NCI-H526 (cell line): Measurements from ENCODE around the gene APBA1.

Experiments used
- DNase-seq, 2 experiments: peaks; one replicate each; lab custom pipeline; 2025; lab: John Stamatoyannopoulos, UW

Gene APBA1

DNA sequence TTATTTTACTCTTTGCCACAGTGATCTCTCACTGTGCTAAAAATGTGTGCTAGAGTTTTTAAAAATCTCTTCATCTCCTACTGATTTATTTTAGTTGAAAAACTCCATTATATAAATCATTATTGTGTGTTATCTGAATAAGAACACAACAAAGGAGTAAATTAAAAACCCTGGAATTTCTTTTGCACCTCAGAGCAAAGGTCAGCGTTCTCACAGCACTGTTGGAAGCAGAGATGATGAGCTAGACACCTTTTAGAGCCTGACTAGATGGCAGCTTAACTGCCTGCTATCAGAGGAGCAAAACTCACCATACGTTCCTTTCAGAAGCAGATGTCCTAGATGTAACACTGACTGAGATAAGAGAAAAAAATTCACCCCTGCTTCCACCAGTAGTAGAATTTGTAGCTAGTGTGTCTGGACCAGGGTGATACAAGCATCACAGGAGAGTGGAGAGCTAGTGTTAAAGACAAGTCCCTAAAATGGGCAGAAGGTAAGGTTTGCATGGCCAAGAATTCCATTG is 200.0 kb downstream of the APBA1 start:
- no peak for DNase-seq

DNA sequence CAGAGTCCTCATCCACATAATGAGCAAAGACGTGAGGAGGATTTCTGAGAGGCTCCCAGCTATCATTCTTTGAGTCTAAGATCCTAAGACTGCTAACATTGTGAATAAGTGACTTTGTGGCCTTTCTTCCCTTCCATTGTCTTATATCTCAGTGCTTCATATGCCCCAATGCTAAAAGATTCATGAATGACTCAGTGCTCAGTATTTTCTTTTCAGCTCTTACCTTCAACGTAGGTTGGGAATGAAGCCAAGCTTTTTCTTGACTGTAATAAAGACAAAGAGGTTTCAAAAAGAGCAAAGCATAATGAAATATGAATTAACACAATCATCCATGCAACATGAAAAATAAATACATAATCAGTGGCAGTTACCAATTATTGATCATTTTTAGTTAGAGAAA is 200.7 kb downstream of the APBA1 start:
- DNase-seq, result no peak

DNA sequence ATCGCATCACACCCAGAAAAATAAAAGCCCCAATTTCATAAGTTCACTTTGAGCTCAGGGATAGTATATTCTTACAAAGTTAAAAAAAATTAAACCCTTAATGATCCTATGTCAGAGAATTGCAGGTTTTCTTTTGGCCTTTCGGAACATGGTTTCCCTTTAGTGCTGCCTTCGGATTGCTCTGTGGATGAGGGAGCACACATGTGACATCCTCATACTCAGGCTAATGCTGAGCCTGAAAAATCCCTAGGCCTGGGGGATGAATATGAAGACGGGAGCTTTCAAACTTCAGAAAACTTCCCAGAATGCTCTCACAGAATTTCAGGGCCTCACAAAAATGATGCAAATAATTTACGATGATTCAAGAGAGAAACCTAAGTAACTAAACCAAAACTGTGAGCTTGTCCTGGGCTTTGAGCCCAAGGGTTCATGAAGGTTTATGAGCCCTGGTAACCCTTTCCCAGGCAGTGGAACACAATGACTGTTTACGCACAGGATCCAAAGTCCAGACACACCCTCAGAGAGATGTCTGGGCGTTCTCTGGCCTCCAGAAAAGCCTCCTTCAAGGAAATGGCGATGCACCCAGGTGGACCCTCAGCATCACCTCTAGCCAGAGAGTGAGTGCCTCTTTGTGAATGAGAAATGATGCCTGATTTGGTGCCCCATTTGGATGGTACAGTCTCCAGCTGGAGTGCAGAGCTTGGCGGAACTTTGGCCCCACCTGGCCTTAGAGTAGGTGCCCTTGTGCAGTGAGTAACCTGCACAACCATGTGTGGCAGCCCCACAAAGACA is 201.8 kb downstream of the APBA1 start:
- DNase-seq, result no peak

DNA sequence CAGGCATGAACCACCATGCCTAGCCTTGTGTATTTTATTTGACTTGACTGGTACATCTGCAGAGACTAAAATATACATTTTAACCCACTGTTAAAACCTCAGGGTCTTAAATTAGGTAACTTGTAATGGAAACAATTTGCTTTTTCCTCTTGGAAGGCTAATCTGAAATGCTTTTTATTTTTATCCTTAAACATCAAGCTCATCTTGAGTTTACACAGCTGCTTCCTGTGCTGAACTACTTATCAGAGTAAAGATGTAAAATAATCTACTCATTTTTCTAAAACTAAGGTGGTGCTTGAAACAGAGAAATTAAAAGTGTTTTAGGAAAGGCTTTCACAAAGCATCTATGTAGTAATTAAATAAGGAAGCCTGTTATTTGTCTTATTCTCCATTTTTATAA is 203.0 kb downstream of the APBA1 start:
- no peak for DNase-seq

DNA sequence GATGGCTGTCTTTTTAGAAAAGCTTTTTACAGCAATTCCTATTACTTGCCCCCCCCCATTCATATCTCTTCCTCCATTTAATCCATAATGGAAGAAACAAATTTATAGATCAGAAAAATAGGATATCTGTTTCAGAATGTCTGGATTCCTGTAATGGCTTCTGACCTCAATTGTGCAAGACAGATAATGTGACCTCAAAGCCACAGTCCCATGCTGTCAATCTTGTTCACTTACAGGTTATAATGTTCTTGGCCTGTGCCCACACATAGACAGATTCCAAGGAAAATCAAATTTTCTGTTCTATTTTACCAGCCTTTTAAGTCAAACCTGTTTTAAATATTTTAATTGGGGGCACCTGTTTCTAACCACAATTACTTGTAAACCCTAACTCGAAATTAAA is 203.8 kb downstream of the APBA1 start:
- DNase-seq, result no peak

DNA sequence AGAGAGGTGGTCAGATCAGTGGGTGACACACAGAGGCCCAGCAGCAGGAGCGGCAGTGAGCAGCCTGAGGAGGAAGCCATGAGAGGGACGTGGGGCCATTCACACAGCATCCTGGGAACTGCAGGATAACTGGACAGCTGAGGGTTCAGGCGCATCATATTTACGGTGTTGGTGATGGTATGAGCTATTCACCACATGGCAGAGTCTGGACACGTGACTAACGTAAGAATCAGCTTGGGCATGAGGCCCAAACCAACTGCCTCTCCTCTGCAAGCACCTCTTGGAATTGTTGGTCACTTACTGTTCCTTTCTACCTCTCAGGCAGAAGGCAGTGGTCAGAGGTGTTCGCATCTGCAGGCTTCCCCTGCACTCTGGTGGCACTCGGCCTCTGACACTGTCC is 206.0 kb downstream of the APBA1 start:
- DNase-seq, result no peak

DNA sequence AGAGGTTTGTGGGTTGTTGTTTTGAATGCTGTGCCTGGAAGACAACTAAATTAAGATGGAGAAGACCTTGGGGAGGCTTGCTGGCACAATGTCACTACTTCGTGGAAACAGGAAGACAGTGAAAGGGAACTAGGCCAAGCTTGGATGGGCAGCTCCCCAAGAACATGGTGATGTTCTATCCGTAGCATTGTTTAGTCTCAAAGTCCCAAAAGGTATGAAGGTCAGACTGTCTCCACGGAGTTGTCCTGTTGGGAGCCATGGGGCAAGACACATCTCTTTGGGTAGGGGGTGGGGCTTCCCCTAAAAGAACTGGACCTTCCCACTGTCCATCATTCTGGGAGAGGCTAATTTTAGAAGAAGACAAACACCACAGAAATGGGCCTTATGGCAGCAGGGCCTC is 206.7 kb downstream of the APBA1 start:
- no peak for DNase-seq

DNA sequence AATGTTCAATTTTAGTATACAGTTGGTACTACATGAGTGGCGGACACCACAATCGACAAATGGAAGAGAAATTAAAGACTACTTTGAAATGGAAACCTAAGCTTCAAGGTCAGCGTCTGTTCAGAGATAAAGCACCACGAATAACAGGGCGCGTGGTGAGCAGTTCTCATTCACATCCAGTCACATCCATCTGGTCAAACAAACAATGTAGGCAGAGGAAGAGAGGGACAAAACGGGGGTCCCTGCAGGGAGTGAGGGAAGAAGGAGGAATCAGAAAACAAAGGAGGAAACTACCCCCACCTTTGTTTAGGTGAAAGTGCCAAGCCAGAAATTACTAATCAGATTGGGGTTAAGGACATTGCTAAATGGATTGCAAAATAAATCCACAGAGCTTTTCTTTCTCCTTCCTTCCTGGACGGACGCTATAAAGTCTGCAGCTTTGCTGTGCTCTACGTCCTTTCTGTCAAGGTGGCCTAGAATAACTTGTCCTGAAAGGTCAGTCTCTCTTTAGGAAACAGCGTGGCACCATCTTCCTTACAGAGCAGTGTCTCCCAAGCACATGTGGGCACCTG is 208.6 kb downstream of the APBA1 start:
- DNase-seq, result no peak

DNA sequence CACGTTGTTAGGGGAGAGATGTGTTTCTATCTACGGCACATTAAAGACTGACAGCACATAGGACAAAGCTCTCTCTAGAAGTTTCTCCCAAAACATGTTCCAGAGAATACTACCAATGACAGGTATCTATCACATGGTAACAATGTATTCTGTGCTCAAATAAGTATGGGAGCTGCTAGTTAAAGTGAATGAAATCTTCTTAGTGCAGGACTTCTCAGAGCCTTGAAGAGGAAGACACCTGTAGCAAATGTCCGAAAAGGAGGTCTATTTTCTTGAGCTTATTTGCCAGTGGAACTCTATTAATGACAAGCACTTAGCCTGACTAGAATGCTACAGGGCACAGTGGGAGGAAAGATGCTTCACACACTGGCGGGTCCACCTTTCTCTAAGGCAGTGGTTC is 209.8 kb downstream of the APBA1 start:
- DNase-seq, result no peak

DNA sequence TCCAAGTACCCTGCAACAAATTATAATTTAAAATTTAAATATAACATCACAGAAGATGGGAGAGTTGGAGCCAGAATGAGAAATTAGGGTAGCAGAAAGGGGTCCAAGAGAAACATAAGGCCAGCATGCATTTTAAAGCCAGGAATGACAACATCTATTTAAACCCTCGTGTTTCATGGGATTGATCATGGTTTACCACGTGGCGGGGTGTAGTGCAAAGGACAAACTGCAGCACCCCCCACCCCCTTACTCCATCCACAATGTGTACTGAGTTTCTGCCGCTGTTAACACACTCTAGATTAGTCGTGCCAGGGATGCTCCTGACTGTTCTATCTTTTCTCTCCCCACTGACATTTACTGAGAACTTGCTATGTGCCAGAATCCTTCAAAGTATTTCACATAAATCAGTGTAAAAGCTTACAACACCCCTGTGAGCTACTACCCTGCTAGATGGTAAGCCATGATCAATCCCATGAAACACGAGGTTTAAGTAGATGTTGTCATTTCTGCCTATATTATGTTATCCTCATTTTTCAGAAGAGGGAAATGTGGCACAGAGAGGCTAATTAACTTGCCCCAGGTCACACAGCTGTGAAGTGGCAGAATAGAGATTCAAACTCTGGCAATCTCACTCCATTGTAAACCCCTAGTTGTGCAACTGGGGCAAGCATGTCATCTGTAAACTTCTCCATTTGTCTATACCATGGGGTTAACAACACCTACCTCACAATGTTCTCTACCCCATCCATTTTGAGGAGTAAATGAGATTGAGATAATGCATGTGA is 210.9 kb downstream of the APBA1 start:
- DNase-seq, result no peak

DNA sequence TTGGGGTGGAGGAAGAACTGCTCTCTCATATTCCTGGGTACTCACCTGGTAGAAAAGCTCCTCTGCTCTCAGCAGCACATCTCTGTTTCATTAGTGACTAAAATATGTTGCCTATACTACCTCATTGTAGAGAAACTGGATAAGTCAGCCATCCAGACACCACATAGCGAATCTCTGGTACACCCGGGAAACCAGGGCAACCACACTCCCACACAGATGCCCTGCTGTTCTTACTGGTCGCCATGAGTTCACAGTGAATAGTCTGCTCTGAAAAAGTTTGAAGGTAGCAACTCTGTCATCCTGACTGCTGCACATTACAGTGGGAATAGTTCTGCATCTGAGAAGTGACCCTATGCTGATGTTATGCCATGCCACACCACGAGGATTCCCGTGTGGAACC is 212.2 kb downstream of the APBA1 start:
- DNase-seq, result no peak

DNA sequence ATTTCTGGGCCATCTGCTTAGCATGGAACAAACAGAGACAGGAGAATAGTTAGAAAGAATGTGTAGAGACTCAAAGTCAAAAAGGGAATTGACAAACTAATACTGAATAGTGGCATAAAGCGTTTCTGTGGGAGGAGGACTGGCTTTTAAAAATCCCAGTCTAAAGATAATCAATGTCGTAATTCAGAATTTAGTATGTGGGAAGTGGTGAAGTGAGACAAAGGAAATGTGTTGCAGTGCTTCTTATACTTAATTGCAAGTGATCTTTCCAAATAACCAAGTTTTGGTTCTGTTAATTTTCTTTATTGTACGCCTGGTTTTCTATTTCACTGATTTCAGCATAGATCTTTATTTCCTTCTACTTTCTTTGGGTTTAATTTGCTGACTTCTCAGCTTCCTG is 214.0 kb downstream of the APBA1 start:
- no peak for DNase-seq

DNA sequence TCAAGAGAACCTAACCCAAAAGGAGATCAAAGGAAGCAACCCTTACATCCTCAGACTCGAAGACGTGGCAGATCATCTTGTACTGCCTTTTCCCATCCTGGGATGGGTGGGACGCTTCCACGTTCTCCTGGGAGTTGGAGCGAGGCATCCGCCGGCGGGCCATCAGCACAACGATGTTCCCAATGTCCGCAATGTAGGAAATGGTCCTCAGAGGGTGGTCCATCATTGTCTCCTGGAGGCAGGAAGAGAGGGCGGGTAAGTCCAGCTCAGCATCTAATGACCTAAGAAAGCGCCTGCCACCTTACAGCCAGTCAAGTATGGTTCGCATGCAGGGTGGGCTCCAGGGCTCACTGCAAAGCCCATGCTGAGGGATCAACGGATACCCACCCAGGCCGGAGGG is 216.0 kb downstream of the APBA1 start:
- DNase-seq, result no peak

DNA sequence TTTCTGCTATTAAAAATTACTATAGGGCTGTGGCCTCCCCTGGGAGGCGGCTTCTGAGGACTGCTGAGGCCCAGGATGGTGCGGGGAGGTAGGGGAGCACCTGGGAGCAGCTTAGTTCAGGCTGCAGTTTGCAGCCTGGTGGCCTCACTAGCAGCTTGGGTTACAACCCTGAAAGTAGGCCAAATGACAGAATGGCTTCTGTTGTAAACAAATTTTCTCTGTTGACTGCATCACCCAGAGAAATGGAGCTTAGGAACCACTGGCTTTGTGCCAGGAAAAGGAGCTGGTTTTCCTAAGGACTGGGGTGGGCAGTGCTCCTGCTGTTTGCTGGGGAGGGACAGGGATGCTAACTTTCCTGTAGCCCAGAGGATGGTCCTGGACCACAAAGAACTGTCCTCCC is 216.9 kb downstream of the APBA1 start:
- DNase-seq, result peak in 1 of 2 experiments; percentile 35

DNA sequence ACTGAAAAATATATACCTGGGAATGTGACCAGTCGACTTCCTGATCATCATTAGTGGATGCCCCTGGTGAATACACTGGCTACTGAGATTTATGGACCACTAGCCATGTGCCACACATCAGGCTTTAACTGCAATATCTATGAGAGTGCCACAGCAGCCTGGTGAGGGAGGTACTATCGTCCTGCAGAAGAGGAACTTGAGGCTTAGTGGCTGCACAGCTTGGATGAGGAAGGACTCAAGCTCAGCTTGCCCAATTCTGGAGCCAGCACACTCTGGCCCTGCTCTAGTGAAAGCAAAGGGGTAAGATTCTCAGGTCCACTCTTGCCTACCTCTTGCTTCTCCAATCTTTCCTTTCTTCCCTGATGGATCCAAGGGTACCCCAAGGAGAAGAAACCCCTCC is 217.8 kb downstream of the APBA1 start:
- no peak for DNase-seq

DNA sequence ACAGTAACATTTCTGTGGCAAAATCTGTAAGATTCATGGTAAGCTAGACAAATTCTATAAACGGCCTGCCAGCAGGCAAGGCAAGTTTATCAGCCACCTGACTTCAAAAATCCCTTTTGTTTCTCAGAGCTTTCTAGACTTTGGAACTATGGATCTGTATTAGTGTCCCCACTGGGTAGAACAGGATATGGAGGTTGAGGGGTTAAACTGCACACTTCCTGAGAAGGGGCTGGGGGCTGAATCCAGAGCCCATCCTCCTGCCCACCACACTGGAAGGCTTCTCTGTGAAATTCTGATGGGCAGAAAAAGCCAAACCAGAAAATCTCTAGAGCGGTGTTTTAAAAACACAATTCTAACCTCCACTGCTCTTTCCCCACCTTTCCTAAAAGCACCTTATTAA is 218.4 kb downstream of the APBA1 start:
- DNase-seq, result no peak

DNA sequence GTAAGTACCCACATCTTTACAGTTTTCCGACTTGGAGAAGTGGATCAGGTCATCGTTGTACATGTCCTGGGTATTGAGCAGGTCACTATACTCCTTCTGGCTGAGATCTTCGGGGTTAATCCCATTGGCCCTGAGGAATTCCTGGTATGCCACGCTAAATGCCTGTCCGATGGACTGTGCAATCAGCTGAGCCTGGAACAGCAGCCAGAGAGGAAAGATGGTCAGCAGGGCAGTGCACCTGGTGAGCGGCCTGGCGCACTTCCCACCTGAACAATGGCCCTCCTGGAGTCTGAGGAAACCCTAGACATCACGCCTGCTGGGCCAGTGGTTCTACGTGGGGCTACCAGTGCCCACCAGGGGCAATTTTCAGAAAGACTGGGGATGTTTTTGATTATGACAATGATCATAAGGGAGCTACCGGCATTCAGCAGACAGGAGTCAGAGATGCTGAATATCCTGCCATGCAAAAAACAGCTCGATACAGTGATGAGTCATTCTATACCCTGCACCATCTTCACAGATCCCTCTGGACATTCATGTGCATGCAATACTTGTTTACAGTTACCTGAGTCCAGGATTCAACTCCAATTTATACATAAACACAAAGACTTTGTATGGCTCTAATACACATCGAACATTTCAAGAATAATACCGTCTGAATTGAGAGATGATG is 219.9 kb downstream of the APBA1 start:
- no peak for DNase-seq

DNA sequence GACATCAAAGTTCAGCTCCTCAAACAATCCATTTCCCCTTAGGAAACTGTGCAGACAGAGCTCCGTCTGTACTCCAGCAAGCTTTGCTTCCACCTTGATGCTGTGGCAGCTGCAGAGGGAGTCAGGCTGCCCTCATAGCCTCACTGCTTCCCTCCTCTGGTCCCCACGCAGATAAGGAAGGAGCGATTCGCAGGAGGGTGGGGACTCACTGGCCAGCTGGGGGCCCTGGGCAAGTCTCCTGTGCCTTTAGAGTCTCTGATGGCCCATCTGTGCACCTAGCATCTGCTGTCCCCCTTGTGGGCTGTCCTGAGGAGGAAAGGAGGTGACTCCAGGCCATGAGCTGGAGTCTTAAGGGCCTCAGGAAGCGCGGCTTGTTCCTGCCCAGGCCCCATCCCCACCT is 225.7 kb downstream of the APBA1 start:
- no peak for DNase-seq

DNA sequence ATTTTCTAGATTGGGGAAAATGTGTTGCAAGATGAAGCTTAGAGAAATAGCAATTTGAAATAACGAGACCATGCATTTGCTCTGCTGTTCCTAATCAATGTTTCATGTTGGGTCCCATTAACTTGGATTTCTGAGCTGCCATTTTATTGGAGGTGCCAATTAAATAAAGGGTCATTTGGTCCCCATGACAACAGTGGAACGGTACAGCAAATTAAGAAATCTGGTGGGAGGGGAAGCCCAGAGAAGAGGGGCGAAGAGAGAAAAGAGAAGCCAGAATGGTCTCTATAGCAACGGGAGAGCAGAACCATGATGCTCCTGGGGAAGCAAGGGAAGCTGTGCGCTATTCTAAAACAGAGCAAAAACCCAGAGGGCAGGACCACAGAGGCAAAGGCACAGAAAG is 226.9 kb downstream of the APBA1 start:
- no peak for DNase-seq

DNA sequence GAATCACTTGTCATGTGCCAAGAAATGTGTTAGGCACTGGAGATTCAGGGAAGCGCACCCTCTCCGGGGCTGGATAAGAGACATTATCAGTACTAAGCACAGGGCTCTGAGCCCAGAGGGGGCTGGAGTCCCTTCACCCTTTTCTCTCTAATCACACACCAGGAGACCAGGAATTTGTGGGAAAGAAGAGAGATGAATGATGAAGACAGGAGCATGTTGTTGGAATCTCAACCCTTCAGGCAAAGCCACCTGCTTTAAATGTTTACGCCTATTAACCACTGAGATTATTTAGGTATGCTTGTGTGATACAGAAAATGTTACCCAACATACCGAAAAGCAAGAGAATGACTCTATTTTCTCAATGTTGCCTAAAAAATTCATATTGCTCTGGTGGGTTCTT is 227.4 kb downstream of the APBA1 start:
- peak in 1 of 2 experiments; percentile 4 for DNase-seq

DNA sequence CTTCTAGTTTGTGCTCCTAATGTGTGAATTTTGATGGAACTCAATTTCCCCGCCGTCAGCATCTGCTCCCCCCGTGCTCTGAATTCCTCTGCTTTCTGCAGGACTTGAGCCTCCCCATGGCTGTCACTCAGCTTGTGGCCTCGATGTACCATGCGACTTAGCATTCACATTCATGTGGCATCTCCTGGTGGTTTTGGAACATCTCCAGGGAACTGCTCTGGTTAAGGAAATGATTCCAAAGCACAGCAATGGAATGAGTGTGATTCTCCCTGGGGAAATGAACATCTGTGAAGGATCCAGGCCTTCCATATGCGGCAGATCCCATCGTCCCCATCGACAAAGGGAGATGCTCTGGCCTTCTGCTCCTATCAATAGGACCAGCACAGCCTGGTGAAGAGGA is 228.2 kb downstream of the APBA1 start:
- DNase-seq, result no peak

DNA sequence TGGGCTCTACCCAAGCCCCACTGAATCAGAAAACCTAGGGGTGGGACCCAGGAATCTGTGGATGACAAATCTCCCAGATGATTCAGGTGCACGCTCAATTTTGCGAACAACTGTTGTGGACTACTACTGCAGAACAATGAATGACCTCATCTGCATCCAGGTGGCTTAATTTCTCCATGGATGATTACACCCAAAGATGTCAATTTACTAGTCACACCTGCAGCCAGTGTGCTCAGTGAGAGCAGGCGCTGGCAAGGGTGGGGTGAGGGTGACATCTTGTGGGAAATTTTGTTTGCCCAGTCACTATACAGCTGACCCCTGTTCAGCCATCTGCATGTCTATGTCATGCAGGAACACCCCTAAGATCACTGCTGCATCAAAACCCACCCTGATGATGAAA is 229.0 kb downstream of the APBA1 start:
- peak; percentile 52 to 72 for DNase-seq
